ENCODE measurements around the gene SLC16A1.

GRCh38 chr1:112933820-112934571, 22.0 kb downstream of the SLC16A1 start:
- no peak for TF ChIP-seq CTCF (conservative IDR thresholded peaks at IDR 0.05; ENCODE audit: low read depth, low read length)
- no peak for TF ChIP-seq EZH2 (IDR thresholded peaks at IDR 0.05; ENCODE audit: borderline replicate concordance, low read depth, low read length, poor library complexity, severe bottlenecking)
